ENCODE results near the gene ACADS. TPM values are rescaled to one million over a fixed set of nuclear protein-coding genes. Genes with fewer than 3 reads are reported as not detected.

ACADS gene
- total and polyA plus RNA-seq, 2 of the 8 experiments (the other 6 are each of a cell fraction or from before 2014, with no cell fraction given): 4.9 to 7.5 TPM

GRCh38 chr12:120720234-120720986, 5.2 kb upstream of the ACADS start (continued):
- no peak for TF ChIP-seq ATF2 (IDR thresholded peaks at IDR 0.05; ENCODE audit: low read length)
- TF ChIP-seq TCF12 (IDR thresholded peaks at IDR 0.05; ENCODE audit: low read depth, low read length): no peak
- no peak for TF ChIP-seq CHD7 (IDR thresholded peaks at IDR 0.05; ENCODE audit: insufficient replicate concordance, low read length)
- no peak for TF ChIP-seq POLR2AphosphoS5 (IDR thresholded peaks at IDR 0.05; ENCODE audit: low read depth, low read length)
- TF ChIP-seq SUZ12 (IDR thresholded peaks at IDR 0.05; ENCODE audit: low read length): no peak
- no peak for TF ChIP-seq BRCA1 (IDR thresholded peaks at IDR 0.05; ENCODE audit: low read depth, low read length)
